AG08396 (cell line): ENCODE data around the gene MGAT2.
"Not testable (repeated sequence)": the region's sequence is repeated elsewhere in the genome, so short reads cannot be mapped to it uniquely, and the experiment has no call there.

ENCODE experiments used
- DNase-seq: peaks from one replicate; pipeline ENCODE4 v3.0.0; 2012; ENCODE audit warnings: low spot score, mixed read lengths

The MGAT2 gene

DNA sequence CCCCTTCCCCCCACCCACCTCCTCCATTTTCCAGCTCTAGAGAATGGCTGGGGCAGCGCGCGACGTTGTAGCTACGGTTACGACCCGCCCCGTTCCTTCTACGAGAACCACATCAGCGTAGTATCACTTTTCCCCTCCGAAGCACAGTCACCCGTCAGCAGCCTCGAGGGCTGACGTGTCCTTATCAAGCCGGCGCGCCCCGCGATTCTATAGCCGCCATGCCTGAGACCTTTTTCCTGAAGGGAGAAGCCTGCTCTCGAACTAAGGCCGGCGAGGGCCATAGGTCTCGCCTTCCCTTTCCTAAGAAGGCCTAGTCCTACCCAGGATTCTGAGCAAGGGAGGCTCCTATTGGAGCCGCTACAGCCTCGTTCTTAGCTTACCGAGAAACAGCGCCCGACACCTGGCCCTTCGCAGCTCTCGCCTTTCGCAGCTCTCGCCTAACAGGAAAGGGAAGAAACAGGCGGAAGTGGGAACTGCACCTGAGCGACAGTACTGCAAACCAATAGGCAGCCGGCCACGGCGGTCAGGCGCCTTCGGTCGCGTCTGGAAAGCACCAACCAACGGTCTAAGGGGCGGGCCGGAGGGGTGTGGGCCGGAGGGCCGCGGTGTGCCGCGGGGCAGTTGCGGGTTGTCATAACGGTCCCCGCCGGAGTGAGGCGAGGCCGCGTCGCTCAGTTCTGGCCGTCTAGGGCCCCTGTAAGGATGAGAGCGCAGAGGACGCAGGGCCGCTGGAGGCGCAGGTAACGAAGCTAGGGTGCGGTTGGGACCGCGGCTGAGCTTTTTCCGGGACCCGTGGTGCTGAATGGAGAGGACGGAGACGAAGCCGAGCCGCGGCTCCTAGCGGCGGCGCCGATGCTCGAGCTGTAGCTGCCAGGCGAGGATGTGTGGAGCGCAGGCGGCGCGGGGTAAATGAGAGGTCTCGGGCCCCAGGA is at the start of gene MGAT2, which contains the start of gene RPL36AL:
Gene MGAT2, plus strand, starts transcription at position 618 of the 932 bp plus-strand sequence. CDS start 470 bp downstream, outside the sequence.
Gene RPL36AL, minus strand, starts transcription at position 445 of the 932 bp plus-strand sequence. CDS start 1,522 bp downstream, outside the sequence.
- DNase-seq, result peak; percentile 99

DNA sequence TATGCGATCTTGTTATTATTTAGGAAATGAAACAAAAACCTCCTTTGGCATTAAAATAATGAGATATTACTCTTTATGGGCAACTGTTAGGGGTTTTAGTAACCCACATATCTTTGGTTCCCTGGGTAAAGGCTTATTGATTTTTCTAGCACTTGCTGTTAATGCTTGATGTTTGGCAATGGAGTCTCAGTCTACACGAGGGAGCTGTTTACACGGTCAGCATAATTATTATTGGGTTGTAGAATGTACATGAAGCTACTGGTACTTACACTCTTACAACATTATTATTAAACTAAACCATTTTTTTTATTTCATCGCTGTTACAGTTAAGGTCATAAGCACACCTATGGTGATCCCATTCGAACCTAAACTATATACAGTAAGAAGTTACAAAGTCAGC is 46.6 kb upstream of the MGAT2 start:
- DNase-seq, result no peak

- no peak for DNase-seq
Measured at GRCh38 chr14:49578141-49578540, 42.5 kb upstream of the MGAT2 start.

DNA sequence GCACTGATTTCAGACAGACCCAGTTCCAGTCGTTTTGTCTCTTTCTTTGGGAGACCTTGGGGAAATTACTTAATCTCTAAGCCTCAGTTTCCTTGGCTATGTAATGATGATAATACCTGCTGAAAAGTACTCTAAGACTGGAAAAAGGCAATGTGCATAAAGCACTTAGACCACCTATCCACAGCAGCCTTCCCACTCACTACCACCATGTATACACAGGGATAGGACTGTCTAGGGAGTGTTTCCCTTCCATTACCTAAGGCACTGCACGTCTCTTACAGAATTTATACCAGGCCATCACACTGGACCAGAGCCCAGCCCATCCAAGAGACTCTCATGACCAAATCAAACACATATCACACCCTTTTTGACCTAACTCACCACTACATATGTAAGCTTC is 40.8 kb upstream of the MGAT2 start:
- no peak for DNase-seq

DNA sequence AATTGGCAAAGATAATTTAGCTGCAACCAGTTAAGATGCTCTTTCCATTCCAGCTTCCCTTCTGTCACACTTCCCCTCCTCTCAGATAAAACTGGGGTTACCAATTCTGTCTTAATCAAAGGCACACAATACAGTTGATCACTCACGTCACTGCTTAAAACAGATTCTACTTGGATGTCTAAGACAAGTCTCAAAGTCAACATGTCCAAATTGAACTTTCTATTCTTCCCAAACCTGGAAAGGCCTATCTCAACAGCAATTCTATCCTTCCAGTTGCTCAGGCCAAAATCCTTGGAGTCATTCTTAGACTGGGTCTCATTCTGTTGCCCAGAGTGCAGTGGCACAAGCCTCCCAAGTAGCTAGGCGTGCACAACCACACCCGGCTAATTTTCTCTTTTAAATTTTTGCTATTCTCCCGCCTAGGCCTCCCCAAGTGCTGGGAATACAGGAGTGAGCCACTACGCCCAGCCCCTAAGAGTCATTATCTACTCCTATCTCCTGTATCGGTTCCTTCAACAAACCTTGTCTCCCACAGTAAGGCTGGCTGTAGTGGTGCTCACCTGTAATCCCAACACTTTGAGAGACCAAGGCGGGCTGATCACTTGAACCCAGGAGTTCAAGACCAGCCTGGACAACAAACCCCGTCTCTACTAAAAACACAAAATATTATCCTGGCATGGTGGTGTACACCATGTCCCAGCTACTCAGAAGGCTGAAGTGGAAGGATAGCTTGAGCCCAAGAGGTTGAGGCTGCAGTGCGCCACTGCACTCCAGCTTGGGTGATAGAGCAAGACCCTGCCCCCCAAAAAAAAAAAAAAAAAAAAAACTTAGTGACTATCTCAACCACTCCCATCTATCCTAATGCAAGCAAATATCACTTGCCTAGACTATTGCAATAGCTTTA is 39.1 kb upstream of the MGAT2 start:
- no peak for DNase-seq

GRCh38 chr14:49582113-49582977 is 38.3 kb upstream of the MGAT2 start:
- no peak for DNase-seq

DNA sequence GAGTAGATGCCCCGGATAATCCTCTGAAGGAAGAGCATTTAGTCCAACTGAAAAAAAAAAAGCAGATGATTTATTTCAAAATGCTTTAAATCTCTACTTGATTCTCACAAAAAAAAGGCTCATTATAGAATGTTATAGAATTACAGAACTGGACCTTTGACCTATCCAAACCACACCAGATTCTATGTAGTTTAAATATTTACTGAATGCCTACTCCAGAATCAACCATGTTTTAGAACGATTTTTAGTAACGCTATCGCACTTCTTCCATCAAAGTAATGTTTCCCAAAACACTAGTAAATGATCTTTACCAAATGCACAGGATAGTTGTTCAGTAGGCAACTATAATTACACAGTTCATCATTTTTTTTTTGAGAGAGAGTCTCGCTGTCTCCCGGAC is 37.0 kb upstream of the MGAT2 start:
- no peak for DNase-seq

DNA sequence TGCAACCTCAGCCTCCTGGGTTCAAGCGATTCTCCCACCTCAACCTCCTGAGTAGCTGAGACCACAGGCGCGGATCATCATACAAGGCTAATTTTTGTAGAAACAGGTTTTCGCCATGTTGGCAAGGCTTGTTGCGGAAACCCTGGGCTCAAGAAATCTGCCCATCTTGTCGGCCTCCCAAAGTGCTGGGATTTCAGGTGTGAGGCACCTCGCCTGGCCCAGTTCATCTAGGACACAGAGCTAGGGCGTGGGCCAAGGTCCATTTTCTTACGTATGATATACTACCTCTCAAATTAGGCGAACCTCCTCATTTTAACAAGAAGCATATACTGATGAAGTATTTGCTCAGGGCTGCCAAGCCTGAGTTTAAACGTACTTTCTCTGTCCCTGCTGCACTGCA is 36.5 kb upstream of the MGAT2 start:
- DNase-seq, result no peak

- DNase-seq, result not testable (repeated sequence)
Measured at GRCh38 chr14:49584981-49585640, 35.5 kb upstream of the MGAT2 start.

DNA sequence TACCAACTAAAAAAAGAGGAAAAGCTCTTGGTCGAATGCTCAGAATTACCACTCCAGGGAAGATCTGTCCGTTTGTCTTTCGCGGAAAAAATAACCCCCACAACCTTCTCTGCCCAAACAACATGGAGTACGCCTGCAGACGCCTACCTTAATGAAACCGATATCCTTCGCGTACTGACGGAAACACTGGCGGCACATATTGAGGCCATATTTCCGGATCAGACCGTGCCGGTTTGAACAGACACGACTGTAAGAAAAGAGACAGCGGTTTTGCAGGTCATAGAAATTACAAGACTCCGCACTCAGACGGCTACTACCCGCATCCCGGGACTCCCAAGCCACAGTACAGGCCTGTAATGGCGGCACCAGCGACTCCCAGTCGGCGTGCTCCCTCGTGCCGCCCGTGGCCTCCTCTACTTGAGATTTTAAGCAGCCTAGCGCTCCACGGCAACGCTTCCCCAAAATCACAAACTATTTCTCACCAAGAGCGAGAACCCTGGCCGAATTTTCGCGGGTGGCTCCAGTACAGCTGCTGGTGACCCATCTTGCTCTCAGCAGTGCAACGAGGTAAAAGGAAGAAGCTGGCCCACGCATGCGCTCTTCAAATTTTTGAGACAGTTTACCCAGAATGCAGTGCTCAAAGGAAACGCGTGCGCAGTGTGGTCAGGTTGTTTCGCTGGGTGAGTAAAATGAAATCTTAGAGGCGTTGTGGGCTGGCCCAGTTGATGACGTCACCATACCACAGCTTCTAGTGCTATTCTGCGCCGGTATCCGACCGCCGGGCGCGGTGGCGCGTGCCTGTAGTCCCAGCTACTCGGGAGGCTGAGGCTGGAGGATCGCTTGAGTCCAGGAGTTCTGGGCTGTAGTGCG is 34.6 kb upstream of the MGAT2 start, which contains the start of gene RPS29:
Gene RPS29, minus strand, starts transcription at position 578 of the 870 bp plus-strand sequence. Its CDS starts 34 bp downstream, at position 544.
- peak; percentile 94 for DNase-seq

DNA sequence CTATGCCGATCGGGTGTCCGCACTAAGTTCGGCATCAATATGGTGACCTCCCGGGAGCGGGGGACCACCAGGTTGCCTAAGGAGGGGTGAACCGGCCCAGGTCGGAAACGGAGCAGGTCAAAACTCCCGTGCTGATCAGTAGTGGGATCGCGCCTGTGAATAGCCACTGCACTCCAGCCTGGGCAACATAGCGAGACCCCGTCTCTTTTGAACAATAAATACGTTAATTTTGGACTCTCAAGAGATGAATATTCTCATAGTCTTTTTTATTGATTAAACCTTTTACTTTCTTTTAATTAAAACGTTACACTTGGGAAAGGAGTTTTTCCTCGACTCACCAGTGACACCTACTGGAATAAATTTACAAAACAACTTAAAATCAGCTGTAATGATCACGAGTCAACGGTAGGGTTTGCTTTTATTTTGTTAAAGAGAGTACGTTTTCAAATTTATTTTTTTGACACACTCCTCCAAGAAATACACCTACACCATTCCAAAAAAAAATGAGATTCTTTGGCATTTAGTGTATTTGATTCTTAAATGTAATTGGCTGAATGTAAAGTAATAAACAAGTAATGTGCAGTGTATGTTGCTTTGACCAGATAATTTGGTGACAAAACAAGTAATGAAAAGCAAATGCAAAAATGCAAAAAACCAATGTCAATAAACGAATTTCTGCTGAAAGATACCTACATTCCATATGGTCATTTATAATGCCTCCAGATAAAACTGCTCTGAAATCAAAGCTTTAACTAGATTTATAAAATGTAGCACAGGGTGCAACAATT is 33.7 kb upstream of the MGAT2 start:
- DNase-seq, result peak; percentile 37

GRCh38 chr14:49589387-49589786 is 31.2 kb upstream of the MGAT2 start:
- DNase-seq, result no peak

- DNase-seq, result no peak
Measured at GRCh38 chr14:49593016-49593415, 27.6 kb upstream of the MGAT2 start.

- peak; percentile 59 for DNase-seq
Measured at GRCh38 chr14:49594347-49595091, 26.1 kb upstream of the MGAT2 start.

DNA sequence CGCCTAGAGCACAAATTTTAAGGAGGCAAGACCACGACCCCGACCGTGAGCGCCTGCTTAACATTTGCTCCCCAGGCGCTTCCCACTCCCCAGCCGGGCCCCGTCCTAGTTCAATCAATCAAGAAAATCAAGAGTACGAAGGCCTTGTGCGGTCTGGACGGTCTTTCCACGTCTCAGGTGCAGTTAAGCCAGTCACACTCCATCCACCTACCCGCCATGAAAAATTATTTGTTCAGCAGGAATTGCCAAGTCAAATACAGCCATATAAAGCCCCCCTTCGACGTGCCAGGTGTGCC is 22.5 kb upstream of the MGAT2 start:
- no peak for DNase-seq

DNA sequence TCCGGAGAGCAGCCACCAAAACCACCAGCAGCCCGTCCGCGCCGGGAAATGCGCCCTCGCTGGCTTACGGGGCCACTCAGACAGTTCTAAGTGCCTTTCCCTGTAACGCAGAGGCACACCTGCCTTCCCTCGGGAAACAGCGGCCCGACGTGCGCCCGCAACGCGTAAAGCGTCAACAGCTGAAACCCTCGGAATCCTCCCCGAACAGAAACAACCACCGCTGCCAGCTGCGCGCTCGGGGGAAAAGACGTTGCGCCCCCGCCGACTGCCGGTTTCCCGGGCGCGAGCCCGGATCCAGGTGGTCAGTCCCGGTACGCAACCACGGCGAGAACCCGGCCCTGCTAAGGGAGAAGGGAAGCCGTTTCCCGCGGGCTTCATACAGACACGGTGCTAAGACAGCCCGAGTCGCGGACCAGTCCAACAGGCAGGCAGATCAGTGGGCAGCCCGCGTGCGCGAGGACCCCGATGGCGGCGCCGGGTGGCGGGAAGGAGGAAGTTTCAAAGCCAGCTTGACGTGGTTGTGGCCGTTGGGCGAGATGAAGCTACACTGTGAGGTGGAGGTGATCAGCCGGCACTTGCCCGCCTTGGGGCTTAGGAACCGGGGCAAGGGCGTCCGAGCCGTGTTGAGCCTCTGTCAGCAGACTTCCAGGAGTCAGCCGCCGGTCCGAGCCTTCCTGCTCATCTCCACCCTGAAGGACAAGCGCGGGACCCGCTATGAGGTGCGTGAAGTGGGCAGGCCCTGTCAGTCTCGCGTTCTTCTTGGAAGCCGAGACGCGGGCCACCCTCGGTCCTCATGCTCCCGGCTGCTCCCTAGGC is 21.9 kb upstream of the MGAT2 start, which contains the start of gene LRR1:
Gene LRR1, plus strand, starts transcription at position 456 of the 816 bp plus-strand sequence. Its CDS starts 81 bp downstream, at position 537.
- peak; percentile 82 for DNase-seq

GRCh38 chr14:49607583-49607982 is 13.0 kb upstream of the MGAT2 start:
- no peak for DNase-seq

DNA sequence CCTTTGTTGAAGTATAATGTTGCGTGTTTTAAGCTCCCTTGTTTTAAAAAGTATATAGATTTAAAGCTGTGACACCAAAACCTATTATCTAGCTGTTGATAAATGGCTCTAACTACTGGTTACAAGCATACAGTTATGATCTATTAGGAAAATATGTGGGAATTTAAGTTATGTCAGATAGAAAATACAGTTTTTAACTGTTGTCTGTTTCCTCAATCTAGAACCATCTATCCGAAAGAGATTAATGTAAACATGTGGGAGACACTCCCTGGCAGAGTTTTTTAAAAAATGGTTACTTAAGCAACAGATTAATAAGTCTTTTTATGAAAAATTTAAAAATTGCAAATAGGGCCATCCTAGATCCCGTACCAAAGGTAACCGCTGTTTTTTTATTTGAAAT is 8.3 kb upstream of the MGAT2 start:
- DNase-seq, result no peak
